Measurements from ENCODE around the gene SCIMP. TPM values are rescaled to one million over a fixed set of nuclear protein-coding genes. Genes with fewer than 3 reads are reported as not detected.
A peak's percentile ranks its signal among the peaks of the same experiment; 100 is the strongest.
"Not testable (repeated sequence)": the region's sequence is repeated elsewhere in the genome, so short reads cannot be mapped to it uniquely, and the experiment has no call there.

SCIMP gene
- polyA plus RNA-seq (2013, experiment 1 of 2; ENCODE audit: insufficient read length) = 0.08 TPM
- 0.10 TPM for polyA plus RNA-seq (2013, experiment 2 of 2; ENCODE audit: insufficient read length)

- no peak for DNase-seq
Observed at GRCh38 chr17:5234645-5235576, at the start of gene SCIMP. SCIMP (minus strand) TSS chr17:5234860; CDS start chr17:5234755, 105 bp downstream.

- no peak for DNase-seq
Observed at GRCh38 chr17:5283571-5284315, 49.1 kb upstream of the SCIMP start.

- no peak for DNase-seq
Observed at GRCh38 chr17:5282642-5283217, 48.1 kb upstream of the SCIMP start.

- peak; percentile 92 for DNase-seq
Observed at GRCh38 chr17:5281814-5282641, 47.4 kb upstream of the SCIMP start, which contains the start of gene RABEP1. RABEP1 (plus strand) TSS chr17:5282284; CDS start chr17:5282487, 203 bp downstream.

- DNase-seq = no peak
Observed at GRCh38 chr17:5272322-5272721, 37.7 kb upstream of the SCIMP start.

GRCh38 chr17:5269241-5269960, 34.7 kb upstream of the SCIMP start:
- no peak for DNase-seq

- no peak for DNase-seq
Observed at GRCh38 chr17:5264893-5265292, 30.2 kb upstream of the SCIMP start.

- no peak for DNase-seq
Observed at GRCh38 chr17:5263441-5263840, 28.8 kb upstream of the SCIMP start.

GRCh38 chr17:5262416-5262991, 27.8 kb upstream of the SCIMP start:
- no peak for DNase-seq

GRCh38 chr17:5260542-5260941, 25.9 kb upstream of the SCIMP start:
- no peak for DNase-seq

- DNase-seq = no peak
Observed at GRCh38 chr17:5257124-5257523, 22.5 kb upstream of the SCIMP start.

GRCh38 chr17:5254903-5255521, 20.4 kb upstream of the SCIMP start:
- DNase-seq = no peak

GRCh38 chr17:5254414-5254813, 19.8 kb upstream of the SCIMP start:
- no peak for DNase-seq

GRCh38 chr17:5249615-5250014, 15.0 kb upstream of the SCIMP start:
- DNase-seq = peak; percentile 80

GRCh38 chr17:5248821-5249479, 14.3 kb upstream of the SCIMP start:
- DNase-seq = no peak

GRCh38 chr17:5247621-5248020, 13.0 kb upstream of the SCIMP start:
- no peak for DNase-seq

- DNase-seq = no peak
Observed at GRCh38 chr17:5241861-5242671, 7.4 kb upstream of the SCIMP start.

- not testable (repeated sequence) for DNase-seq
Observed at GRCh38 chr17:5239769-5240168, 5.1 kb upstream of the SCIMP start.

- no peak for DNase-seq
Observed at GRCh38 chr17:5238333-5238732, 3.7 kb upstream of the SCIMP start.
